ENCODE results near the gene ZNF438.
"Not testable (repeated sequence)": the region's sequence is repeated elsewhere in the genome, so short reads cannot be mapped to it uniquely, and the experiment has no call there.

ZNF438 gene

DNA sequence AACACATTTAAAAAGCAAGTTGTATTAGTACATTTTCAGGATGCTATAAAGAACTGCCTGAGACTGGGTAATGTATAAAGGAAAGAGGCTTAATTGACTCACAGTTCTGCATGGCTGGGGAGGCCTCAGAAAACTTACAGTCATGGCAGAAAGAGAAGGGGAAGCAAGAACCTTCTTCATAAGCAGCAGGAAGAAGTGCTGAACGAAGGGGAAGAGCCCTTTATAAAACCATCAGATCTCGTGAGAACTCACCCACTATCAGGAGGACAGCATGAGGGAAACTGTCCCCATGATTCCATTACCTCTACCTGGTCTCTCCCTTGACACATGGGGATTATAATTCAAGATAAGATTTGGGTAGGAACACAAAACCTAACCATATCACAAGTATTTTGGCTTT is 7.3 kb upstream of the ZNF438 start:
- H3K9ac ChIP-seq (ENCODE audit: low read depth, low read length); H3K9me3 ChIP-seq (replicated peaks; ENCODE audit: low read length); H3K27me3 ChIP-seq (ENCODE audit: control insufficient read depth, insufficient read depth, low read length); H3K36me3 ChIP-seq (ENCODE audit: insufficient read depth, low read length); H3K4me3 ChIP-seq (ENCODE audit: low read length); H3K4me2 ChIP-seq (ENCODE audit: low read length): not testable (repeated sequence)
- H3K4me1 ChIP-seq (ENCODE audit: control insufficient read depth, insufficient read depth, low read length) = peaks cover 22% of the 10 kb centered on the region

DNA sequence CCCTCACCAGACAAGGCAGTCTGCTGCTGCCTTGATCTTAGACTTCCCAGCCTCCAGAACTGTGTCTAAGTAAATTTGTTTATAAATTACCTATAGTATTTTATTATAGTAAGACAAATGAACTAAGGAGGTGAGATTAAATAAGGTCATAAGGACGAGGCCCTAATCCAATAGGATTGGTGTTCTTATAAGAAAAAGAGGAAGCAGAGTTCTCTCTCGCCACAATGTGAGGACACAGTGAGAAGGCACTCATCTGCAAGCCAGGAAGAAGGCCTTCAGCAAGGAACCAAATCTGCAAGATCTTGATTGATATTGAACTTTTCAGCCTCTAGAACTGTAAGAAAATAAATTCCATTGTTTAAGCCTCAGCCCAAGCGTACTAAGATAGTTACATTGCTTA is 6.1 kb upstream of the ZNF438 start:
- Histone ChIP-seq H3K36me3 (ENCODE audit: insufficient read depth, low read length) (no peaks in the 10 kb centered on the region), H3K4me2 (ENCODE audit: low read length) (no peak overlapping the region), H3K4me3 (ENCODE audit: low read length) (no peak overlapping the region), H3K9ac (ENCODE audit: low read depth, low read length) (no peak overlapping the region), H3K4me1 (ENCODE audit: control insufficient read depth, insufficient read depth, low read length) (peaks cover 33% of the 10 kb centered on the region), H3K27me3 (ENCODE audit: control insufficient read depth, insufficient read depth, low read length) (no peaks in the 10 kb centered on the region), H3K9me3 (replicated peaks; ENCODE audit: low read length) (no peaks in the 10 kb centered on the region)

DNA sequence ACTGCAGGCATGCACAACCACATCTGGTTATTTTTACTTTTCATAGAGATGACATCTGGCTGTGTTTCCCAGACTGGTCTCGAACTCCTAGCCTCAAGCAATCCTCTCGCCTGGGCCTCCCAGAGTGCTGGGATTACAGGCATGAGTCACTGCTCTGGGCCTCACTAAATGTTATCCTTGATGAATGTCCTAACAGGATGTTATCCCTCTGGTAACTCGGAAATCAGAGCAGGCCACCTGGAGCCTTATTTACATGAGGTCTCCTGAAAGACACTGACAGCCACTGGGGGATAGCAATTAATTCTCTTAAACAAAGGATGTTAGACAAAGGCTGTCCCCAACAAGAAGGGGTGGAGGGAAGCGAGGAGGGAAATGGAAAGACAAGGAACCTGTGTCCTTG is 4.5 kb upstream of the ZNF438 start:
- H3K36me3 ChIP-seq (ENCODE audit: insufficient read depth, low read length) = no peaks in the 10 kb centered on the region
- no peaks in the 10 kb centered on the region for H3K27me3 ChIP-seq (ENCODE audit: control insufficient read depth, insufficient read depth, low read length)
- H3K4me2 ChIP-seq (ENCODE audit: low read length) = no peak overlapping the region
- H3K4me1 ChIP-seq (ENCODE audit: control insufficient read depth, insufficient read depth, low read length) = peaks cover 42% of the 10 kb centered on the region
- no peak overlapping the region for H3K4me3 ChIP-seq (ENCODE audit: low read length)
- H3K9ac ChIP-seq (ENCODE audit: low read depth, low read length) = no peak overlapping the region
- no peaks in the 10 kb centered on the region for H3K9me3 ChIP-seq (replicated peaks; ENCODE audit: low read length)

DNA sequence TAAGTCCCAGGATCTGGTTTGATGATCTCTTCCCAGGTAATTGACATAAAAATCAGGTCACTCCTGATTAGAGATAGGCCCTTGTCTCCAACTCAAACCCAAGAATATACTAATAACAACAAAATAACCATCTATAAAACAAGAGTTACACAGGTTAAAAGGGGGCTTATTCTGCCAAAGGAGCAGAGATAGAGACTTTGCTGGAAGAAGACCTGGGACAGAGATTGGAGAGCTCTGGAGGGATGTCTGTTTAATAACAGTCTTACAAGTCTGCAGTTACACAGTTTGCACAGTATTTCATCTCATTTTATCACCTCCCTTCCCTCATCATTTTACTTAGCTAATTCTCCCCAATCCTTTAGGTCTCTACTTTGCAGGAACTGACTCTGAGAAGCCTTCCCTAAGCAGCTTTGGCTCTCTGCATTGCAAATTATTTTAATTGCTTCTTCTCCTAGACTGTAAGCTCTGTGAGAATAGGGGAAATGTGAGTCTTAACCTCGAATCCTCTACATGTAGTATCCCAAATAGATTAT is 3.7 kb upstream of the ZNF438 start:
- no peak overlapping the region for H3K4me2 ChIP-seq (ENCODE audit: low read length)
- peak overlapping the region; percentile 15 for H3K9ac ChIP-seq (ENCODE audit: low read depth, low read length)
- H3K9me3 ChIP-seq (replicated peaks; ENCODE audit: low read length) = no peaks in the 10 kb centered on the region
- no peak overlapping the region for H3K4me3 ChIP-seq (ENCODE audit: low read length)
- H3K4me1 ChIP-seq (ENCODE audit: control insufficient read depth, insufficient read depth, low read length) = peaks cover 51% of the 10 kb centered on the region
- H3K36me3 ChIP-seq (ENCODE audit: insufficient read depth, low read length) = no peaks in the 10 kb centered on the region
- no peaks in the 10 kb centered on the region for H3K27me3 ChIP-seq (ENCODE audit: control insufficient read depth, insufficient read depth, low read length)

DNA sequence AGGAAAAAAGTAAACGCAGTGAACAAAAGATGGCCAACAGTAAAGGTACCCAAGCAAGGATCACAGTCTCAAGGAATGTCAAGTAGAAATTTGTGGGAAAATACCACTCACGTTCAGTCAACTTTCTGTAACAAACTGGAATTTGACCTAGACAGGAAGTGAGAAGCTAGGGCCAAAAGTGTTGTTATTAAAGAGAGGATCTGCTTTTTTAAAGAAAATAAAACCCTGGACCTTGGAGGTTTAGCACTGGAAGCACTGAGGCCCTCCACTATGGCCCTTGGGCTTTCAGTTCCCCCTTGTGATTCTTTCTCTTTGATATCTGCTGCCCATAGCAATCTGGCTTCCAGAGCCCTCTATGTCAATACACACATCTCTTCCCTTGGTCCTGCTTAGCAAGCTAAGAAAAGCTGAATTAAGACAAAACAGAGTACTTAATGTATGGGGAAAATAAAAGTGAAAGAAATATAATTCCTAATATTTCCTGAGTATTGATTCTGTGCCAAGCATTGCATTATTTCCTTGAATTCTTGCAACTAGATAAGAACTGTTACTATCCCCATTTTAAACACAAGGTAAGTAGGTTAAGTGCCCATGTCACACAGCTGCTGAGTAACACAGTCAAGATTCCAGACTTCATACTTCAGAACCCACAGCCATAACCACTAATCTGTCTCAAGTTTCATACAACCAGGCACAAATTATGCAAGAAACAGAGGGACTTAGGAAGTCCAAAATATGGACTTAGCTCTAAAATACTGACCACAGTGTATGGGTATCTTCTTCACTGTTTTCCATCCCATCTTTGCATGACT is 2.6 kb upstream of the ZNF438 start:
- H3K4me3 ChIP-seq (ENCODE audit: low read length) = no peak overlapping the region
- H3K4me1 ChIP-seq (ENCODE audit: control insufficient read depth, insufficient read depth, low read length) = peaks cover 61% of the 10 kb centered on the region
- H3K4me2 ChIP-seq (ENCODE audit: low read length) = peak overlapping the region; percentile 58
- peak overlapping the region; percentile 95 for H3K9ac ChIP-seq (ENCODE audit: low read depth, low read length)
- H3K27me3 ChIP-seq (ENCODE audit: control insufficient read depth, insufficient read depth, low read length) = no peaks in the 10 kb centered on the region
- H3K9me3 ChIP-seq (replicated peaks; ENCODE audit: low read length) = no peaks in the 10 kb centered on the region
- no peaks in the 10 kb centered on the region for H3K36me3 ChIP-seq (ENCODE audit: insufficient read depth, low read length)

DNA sequence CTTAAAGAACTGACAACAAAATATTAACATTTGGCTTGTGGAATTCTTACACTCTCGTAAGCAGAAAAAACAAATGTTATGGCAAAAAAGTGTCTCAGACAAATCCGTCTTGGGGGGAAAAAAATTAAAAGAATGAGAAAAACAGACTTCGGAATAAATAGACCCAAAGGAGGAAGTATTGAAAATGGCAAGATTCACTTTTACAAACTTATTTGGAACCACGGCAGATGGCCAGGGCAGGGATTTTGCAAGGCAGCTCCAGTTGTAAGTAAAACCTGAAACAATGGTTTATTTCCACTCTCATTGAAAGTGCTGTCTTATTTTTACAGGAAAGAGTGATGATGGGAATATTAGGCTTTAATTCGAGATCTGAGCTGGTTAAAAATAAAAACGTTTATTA is 1.5 kb upstream of the ZNF438 start:
- Histone ChIP-seq H3K36me3 (ENCODE audit: insufficient read depth, low read length) (no peaks in the 10 kb centered on the region), H3K9ac (ENCODE audit: low read depth, low read length) (peak overlapping the region; percentile 95), H3K27me3 (ENCODE audit: control insufficient read depth, insufficient read depth, low read length) (no peaks in the 10 kb centered on the region), H3K4me2 (ENCODE audit: low read length) (peak overlapping the region; percentile 95), H3K4me1 (ENCODE audit: control insufficient read depth, insufficient read depth, low read length) (peaks cover 61% of the 10 kb centered on the region), H3K4me3 (ENCODE audit: low read length) (peak overlapping the region; percentile 74), H3K9me3 (replicated peaks; ENCODE audit: low read length) (no peaks in the 10 kb centered on the region)

DNA sequence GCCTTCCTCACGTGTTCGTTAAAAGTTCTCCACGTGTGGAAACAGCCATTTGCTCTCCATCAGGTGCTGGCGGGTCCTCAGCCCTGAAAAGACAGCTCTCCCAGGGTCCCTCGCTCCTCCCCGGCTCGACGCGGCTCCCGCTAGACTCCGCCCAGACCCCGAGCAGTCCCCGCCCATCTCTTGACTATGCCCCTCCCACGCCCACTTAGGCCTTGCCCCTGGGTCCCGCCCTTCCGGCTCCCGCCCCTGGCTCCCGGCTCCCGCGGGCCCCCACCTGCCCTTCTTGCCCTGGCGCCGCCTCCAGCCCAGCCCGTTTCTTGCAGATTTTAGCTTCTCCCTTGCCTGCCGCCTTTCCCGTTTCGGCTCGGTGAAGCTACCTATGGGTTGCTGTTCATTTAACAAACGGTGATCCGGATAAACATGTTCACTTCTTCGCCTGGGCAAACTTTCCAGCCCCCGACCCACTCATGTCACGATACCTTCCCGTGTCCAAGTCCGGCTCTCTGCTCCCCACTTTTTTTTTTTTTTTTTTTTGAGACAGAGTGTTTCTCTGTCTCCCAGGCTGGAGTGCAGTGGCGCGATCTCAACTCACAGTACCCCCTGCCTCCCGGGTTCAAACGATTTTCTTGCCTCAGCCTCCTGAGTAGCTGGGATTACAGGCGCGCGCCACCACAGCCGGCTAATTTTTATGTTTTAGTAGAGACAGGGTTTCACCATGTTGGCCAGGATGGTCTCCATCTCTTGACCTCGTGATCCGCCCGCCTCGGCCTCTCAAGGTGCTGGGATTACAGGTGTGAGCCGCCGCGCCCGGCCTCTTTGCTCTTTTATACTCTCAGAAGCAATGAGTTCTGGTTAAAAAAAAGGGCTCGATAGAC is 830 bp upstream of the ZNF438 start:
- Histone ChIP-seq H3K27me3 (ENCODE audit: control insufficient read depth, insufficient read depth, low read length) (no peaks in the 10 kb centered on the region), H3K9me3 (replicated peaks; ENCODE audit: low read length) (no peaks in the 10 kb centered on the region), H3K4me1 (ENCODE audit: control insufficient read depth, insufficient read depth, low read length) (peaks cover 61% of the 10 kb centered on the region), H3K4me3 (ENCODE audit: low read length) (peak overlapping the region; percentile 74), H3K4me2 (ENCODE audit: low read length) (peak overlapping the region; percentile 95), H3K9ac (ENCODE audit: low read depth, low read length) (peak overlapping the region; percentile 95), H3K36me3 (ENCODE audit: insufficient read depth, low read length) (no peaks in the 10 kb centered on the region)

DNA sequence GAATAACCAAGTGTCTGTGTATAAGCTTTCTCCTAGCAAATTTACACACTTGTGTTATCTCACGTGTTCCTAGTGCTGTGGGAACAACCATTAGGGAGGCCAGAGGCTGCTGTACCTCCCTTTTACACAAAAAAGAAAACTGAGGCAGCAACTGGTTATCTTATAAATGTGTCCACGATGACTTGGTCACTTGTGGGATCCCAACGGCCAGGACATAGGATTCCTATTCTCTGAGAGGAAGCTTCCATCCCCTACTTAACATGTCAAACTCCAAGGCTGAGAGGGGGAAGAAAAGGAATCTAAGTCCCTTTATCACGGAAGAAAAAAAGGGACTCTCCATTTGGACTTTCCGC is 484 bp downstream of the ZNF438 start:
- H3K9ac ChIP-seq (ENCODE audit: low read depth, low read length) = peak overlapping the region; percentile 95
- no peaks in the 10 kb centered on the region for H3K27me3 ChIP-seq (ENCODE audit: control insufficient read depth, insufficient read depth, low read length)
- H3K36me3 ChIP-seq (ENCODE audit: insufficient read depth, low read length) = no peaks in the 10 kb centered on the region
- no peaks in the 10 kb centered on the region for H3K9me3 ChIP-seq (replicated peaks; ENCODE audit: low read length)
- peaks cover 59% of the 10 kb centered on the region for H3K4me1 ChIP-seq (ENCODE audit: control insufficient read depth, insufficient read depth, low read length)
- peak overlapping the region; percentile 95 for H3K4me2 ChIP-seq (ENCODE audit: low read length)
- peak overlapping the region; percentile 74 for H3K4me3 ChIP-seq (ENCODE audit: low read length)

DNA sequence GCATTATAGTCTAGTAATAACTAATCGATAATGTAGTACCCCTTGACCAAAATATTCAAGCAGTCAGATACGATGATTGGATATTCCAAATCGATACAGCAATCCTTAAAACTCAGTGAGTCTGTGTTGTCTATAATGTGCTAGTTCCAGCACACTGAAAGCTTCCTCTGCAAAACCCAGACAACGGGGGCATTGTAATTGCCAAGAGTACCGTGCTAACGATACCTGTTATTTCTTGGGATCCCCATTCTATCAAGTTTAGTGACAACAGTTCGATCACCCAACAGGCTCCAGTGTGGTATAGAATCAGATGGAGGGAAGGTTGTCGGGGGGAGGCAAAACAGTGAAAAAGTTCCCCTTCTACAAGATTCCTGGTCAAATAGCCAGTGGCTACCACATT is 865 bp downstream of the ZNF438 start:
- peak overlapping the region; percentile 95 for H3K9ac ChIP-seq (ENCODE audit: low read depth, low read length)
- H3K4me2 ChIP-seq (ENCODE audit: low read length) = peak overlapping the region; percentile 95
- peak overlapping the region; percentile 74 for H3K4me3 ChIP-seq (ENCODE audit: low read length)
- peaks cover 55% of the 10 kb centered on the region for H3K4me1 ChIP-seq (ENCODE audit: control insufficient read depth, insufficient read depth, low read length)
- H3K9me3 ChIP-seq (replicated peaks; ENCODE audit: low read length) = no peaks in the 10 kb centered on the region
- no peaks in the 10 kb centered on the region for H3K27me3 ChIP-seq (ENCODE audit: control insufficient read depth, insufficient read depth, low read length)
- no peaks in the 10 kb centered on the region for H3K36me3 ChIP-seq (ENCODE audit: insufficient read depth, low read length)

DNA sequence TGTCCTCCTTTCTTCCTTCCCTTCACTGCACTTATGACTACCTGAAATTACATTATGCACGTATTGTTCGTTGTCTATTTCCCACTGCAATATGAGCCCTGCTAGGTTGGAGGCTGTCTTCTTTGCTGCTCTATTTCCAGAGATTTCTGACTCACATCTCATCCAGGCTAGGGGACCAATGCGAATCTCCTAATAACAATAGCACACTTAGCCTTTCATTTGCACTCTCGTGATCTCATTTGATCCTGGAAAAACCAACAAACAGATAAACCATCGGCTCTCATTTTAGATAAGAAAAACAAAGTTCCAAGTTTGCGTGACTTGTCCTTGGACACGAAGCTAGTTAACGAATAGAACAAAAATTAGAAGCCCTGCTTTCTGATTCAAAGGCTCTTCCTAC is 1.4 kb downstream of the ZNF438 start:
- Histone ChIP-seq H3K4me1 (ENCODE audit: control insufficient read depth, insufficient read depth, low read length) (peaks cover 51% of the 10 kb centered on the region), H3K4me3 (ENCODE audit: low read length) (peak overlapping the region; percentile 74), H3K36me3 (ENCODE audit: insufficient read depth, low read length) (no peaks in the 10 kb centered on the region), H3K4me2 (ENCODE audit: low read length) (peak overlapping the region; percentile 95), H3K9me3 (replicated peaks; ENCODE audit: low read length) (no peaks in the 10 kb centered on the region), H3K9ac (ENCODE audit: low read depth, low read length) (peak overlapping the region; percentile 95), H3K27me3 (ENCODE audit: control insufficient read depth, insufficient read depth, low read length) (no peaks in the 10 kb centered on the region)

DNA sequence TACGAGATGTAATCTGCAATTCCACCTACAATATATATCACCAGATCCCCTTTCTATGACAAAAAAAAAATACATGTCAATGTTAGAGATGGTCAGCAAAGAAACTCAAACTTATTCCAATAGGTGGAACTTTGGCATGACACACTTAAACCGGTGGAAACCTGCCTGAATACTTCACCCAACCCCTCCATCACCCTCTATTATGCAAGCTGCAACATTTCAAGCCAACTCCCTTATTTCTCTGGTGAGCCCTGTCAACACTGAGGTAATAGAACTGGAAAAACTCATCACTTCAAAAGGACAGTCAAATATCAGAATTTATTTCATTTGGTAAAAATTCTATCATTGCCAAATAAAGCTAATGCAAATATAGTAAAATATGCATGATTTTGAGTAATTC is 3.6 kb downstream of the ZNF438 start:
- Histone ChIP-seq H3K4me3 (ENCODE audit: low read length) (no peak overlapping the region), H3K36me3 (ENCODE audit: insufficient read depth, low read length) (no peaks in the 10 kb centered on the region), H3K27me3 (ENCODE audit: control insufficient read depth, insufficient read depth, low read length) (no peaks in the 10 kb centered on the region), H3K9ac (ENCODE audit: low read depth, low read length) (no peak overlapping the region), H3K4me1 (ENCODE audit: control insufficient read depth, insufficient read depth, low read length) (peaks cover 30% of the 10 kb centered on the region), H3K9me3 (replicated peaks; ENCODE audit: low read length) (no peaks in the 10 kb centered on the region), H3K4me2 (ENCODE audit: low read length) (no peak overlapping the region)

All from skeletal muscle satellite cell (primary cell).